Suprapubic skin (tissue), 4 donors: ENCODE data around the gene IFFO2.

Experiments used
- CTCF ChIP-seq, 2 donors: fragments of 200-600 bp in 1 of 2; fragments of 450-650 bp in 1 of 2; sonication (generic) in 1 of 2; IDR thresholded peaks; one replicate each; pipeline ENCODE4 v1.5.1; 2016 to 2019; ENCODE audit warnings: antibody characterized with exemption in 2 of 2, mild to moderate bottlenecking in 1 of 2, moderate library complexity in 1 of 2
- EP300 ChIP-seq: sonication (generic); formaldehyde crosslinking; IDR thresholded peaks from one replicate; pipeline ENCODE4 v1.6.1; 2017; ENCODE audit warnings: antibody characterized with exemption
- POLR2A ChIP-seq, 2 donors: fragments of 450-650 bp; IDR thresholded peaks; one replicate each; pipeline ENCODE4 v1.6.1; 2017; ENCODE audit warnings: antibody characterized with exemption in 2 of 2, mild to moderate bottlenecking in 2 of 2, moderate library complexity in 2 of 2
- POLR2AphosphoS5 ChIP-seq, 3 donors: sonication (generic); formaldehyde crosslinking; IDR thresholded peaks; one replicate each; pipeline ENCODE4 v1.6.1; 2017; ENCODE audit warnings: antibody characterized with exemption in 3 of 3

GRCh38 chr1:18919197-18919905 lies 37.1 kb downstream of the IFFO2 start:
- TF ChIP-seq CTCF (IDR thresholded peaks at IDR 0.05): no peak
- no peak for TF ChIP-seq POLR2A (IDR thresholded peaks at IDR 0.05)
- TF ChIP-seq EP300: no peak
- no peak for TF ChIP-seq POLR2AphosphoS5 (IDR thresholded peaks at IDR 0.05)
